Pericardium fibroblast (primary cell): ENCODE measurements around the gene MIEN1. TPM values are rescaled to one million over a fixed set of nuclear protein-coding genes. Genes with fewer than 3 reads are reported as not detected.

Source experiments
- total RNA-seq: library from RNA; depleted of rRNA; stranded (reverse); fragments of >200 nt; gene quantifications from 2 replicates; pipeline ENCODE4 v1.2.3, GENCODE V29; 2015

MIEN1 gene, protein sequence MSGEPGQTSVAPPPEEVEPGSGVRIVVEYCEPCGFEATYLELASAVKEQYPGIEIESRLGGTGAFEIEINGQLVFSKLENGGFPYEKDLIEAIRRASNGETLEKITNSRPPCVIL
- total RNA-seq: 41.2 and 69.0 TPM in 2 replicates

DNA sequence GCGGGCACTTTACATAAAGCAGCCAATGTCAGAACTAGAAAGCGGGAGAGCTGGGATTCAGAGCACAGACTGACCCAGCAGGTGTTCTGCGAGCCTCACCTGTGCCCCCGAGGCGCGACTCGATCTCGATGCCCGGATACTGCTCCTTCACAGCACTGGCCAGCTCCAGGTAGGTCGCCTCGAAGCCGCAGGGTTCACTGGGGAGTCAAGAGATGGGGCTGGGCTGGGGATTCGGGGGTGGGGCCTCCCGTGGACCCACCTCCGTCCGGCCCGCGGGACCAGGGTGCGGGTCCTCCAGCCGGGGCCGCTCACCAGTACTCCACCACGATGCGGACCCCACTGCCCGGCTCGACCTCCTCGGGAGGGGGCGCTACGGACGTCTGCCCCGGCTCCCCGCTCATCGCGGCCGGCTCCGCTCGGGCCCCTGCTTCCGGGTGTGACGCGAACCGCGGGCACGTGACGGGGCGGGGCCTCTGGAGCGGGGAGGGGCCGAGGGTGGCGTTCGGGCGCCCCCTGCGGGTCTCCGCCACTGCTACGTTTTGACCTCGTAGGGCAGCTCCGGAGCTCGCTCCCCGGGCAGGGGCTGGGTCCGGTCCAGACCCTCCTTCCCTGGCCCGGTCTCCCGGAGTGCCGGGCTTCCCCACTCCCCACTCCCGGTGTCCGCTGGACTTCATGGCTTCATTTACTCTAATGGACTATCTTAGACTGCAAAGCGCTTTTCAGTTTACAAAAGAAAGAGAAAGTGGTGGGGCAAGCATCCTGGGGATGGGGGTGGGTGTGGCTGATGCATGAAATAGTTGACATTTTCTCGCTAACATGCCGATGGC is at the start of gene MIEN1:
MIEN1 (minus strand) TSS at position 438 of the 827 bp plus-strand sequence; CDS start at position 401, 37 bp downstream.

DNA sequence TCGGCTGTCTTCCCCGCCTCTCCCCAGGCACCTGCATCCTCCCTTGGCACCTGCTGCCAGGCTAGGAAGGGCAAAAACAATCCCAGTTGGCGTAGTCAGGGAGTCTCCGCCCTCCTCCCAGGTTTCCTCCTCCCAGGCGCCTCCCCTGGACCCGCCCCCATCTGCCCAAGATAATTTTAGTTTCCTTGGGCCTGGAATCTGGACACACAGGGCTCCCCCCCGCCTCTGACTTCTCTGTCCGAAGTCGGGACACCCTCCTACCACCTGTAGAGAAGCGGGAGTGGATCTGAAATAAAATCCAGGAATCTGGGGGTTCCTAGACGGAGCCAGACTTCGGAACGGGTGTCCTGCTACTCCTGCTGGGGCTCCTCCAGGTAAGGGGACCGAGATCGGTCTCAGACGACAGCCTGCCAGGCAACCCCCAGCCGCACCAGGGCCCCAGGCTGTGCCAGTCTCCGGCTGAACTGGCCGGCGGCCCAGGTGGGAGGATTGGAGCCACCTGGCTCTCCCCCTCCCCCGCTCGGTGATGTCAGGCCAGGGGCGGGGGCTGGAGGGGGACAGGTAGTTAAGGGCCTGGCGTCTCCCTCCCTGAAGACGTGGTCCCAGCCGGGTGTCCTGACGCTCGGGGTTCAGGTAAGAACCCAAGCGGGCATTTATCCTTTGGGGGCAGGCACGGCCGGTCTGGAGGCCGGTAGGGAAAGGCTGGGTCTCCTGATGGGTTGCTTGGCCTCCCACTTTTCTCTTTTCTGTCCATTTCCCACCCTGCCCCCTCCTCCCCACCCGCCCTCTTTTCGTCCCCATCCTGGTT is 7.6 kb upstream of the MIEN1 start, which contains the start of gene GRB7:
GRB7 (plus strand) TSS at position 179 of the 808 bp plus-strand sequence. CDS start 4,364 bp downstream, outside the sequence.

DNA sequence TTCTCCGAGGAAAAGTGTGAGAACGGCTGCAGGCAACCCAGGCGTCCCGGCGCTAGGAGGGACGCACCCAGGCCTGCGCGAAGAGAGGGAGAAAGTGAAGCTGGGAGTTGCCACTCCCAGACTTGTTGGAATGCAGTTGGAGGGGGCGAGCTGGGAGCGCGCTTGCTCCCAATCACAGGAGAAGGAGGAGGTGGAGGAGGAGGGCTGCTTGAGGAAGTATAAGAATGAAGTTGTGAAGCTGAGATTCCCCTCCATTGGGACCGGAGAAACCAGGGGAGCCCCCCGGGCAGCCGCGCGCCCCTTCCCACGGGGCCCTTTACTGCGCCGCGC is 30.5 kb downstream of the MIEN1 start, which contains the start of gene ERBB2:
ERBB2 (plus strand) TSS at position 247 of the 330 bp plus-strand sequence. CDS start 175 bp downstream, outside the sequence.

DNA sequence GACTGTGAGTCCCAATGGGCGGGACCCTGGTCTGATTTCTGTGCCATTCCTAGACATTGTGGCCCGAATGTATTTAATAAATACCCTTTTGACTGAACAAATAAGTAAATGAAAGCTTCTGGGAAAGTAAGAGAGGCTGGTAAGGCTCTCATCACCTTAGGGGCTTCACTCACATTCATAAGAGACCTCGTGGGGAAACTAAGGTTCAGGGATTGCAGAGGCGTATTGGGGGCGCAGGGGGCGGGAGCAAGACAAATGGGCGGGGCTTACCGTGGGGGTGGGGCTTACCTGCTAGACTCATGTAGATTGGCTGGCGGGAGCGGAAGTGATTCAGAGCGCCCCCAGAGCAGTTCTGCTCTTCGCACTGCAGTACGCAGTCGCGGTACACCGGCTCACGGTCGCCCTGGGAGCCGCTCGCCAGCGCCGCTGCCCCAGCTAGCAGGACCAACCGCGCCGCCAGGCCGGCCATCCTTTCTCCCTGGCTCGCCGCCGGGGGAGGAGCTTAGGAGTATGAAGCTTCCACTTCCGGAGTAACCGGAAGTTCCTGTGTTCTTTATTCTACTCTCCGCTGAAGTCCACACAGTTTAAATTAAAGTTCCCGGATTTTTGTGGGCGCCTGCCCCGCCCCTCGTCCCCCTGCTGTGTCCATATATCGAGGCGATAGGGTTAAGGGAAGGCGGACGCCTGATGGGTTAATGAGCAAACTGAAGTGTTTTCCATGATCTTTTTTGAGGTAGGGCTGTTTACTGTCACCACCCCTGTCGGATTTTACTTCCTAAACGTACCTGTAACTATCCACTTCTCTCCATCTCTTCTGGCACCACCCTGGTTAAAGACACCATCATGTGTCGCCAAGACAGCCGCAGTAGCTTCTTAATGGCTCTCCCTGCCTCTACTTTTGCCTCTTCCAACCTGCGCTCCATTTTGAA is 42.5 kb downstream of the MIEN1 start, which contains the start of gene PGAP3:
PGAP3 (minus strand) TSS at position 512 of the 929 bp plus-strand sequence; CDS start at position 469, 43 bp downstream.

Other genes with a start within 250 kb of the MIEN1 start
- gene NEUROD2, start 122.6 kb downstream of the MIEN1 start, total RNA-seq: not detected in 2 replicates
- 0.94 and 28.8 TPM in 2 replicates for gene PPP1R1B, start 103.6 kb downstream of the MIEN1 start, total RNA-seq
- 22.5 and 47.8 TPM in 2 replicates for gene STARD3, start 93.4 kb downstream of the MIEN1 start, total RNA-seq
- gene TCAP, start 65.2 kb downstream of the MIEN1 start, total RNA-seq: 0.12 and 3.8 TPM in 2 replicates
- gene PNMT, start 62.1 kb downstream of the MIEN1 start, total RNA-seq: 0.60 and 0.70 TPM in 2 replicates
- gene PGAP3, start 42.5 kb downstream of the MIEN1 start, total RNA-seq: 10.6 and 16.0 TPM in 2 replicates
- 38.3 and 47.1 TPM in 2 replicates for gene ERBB2, start 30.5 kb downstream of the MIEN1 start, total RNA-seq
- 0.70 TPM in 1 of 2 replicates, not detected in the other for gene GRB7, start 7.4 kb upstream of the MIEN1 start, total RNA-seq
- not detected in 2 replicates for gene IKZF3, start 133.8 kb upstream of the MIEN1 start, total RNA-seq
- not detected in 2 replicates for gene ZPBP2, start 137.7 kb upstream of the MIEN1 start, total RNA-seq
- gene GSDMB, start 188.1 kb upstream of the MIEN1 start, total RNA-seq: 3.0 and 4.2 TPM in 2 replicates
- 30.6 and 51.8 TPM in 2 replicates for gene ORMDL3, start 197.1 kb upstream of the MIEN1 start, total RNA-seq
- gene LRRC3C, start 197.2 kb upstream of the MIEN1 start, total RNA-seq: not detected in 2 replicates
- gene GSDMA, start 232.5 kb upstream of the MIEN1 start, total RNA-seq: not detected in 2 replicates